A673 (cell line): ENCODE results near the gene SEMA5A. TPM values are rescaled to one million over a fixed set of nuclear protein-coding genes. Genes with fewer than 3 reads are reported as not detected.

ENCODE experiments used
- BruUV-seq: library from RNA; stranded (reverse); fragments of 400-500 nt; replicated peaks from 2 replicates; lab custom pipeline; 2021; lab: Mats Ljungman, UMichigan
- CTCF ChIA-PET: fragments of 300-600 bp; sonication (Branson Sonifier 250); formaldehyde crosslinking; loops from one replicate; lab custom pipeline; 2022; ENCODE audit warnings: antibody characterized with exemption; lab: Charles Lee
- POLR2A ChIA-PET: fragments of 300-600 bp; sonication (Branson Sonifier 250); formaldehyde crosslinking; loops from one replicate; lab custom pipeline; 2022; ENCODE audit warnings: antibody characterized with exemption; ENCODE audit not compliant: low non-redundant PET; lab: Charles Lee
- DNase-seq: peaks from one replicate; pipeline ENCODE4 v3.0.0-alpha.2; 2015; ENCODE audit warnings: low spot score
- H3K27ac ChIP-seq: fragments of 200-600 bp; sonication (generic); 2 replicates; pipeline ENCODE4 v1.5.1; 2016; ENCODE audit warnings: mixed run types, low read depth, mild to moderate bottlenecking, mixed read lengths, antibody characterized with exemption, low read length; ENCODE audit not compliant: poor library complexity, severe bottlenecking
- H3K27me3 ChIP-seq: fragments of 200-600 bp; sonication (generic); replicated peaks from 2 replicates; pipeline ENCODE4 v1.6.1; 2017; ENCODE audit warnings: mixed run types, low read depth, mild to moderate bottlenecking, mixed read lengths, antibody characterized with exemption, low read length; ENCODE audit not compliant: insufficient read depth, poor library complexity
- H3K36me3 ChIP-seq: fragments of 200-600 bp; sonication (generic); 2 replicates; pipeline ENCODE4 v1.6.1; 2016; ENCODE audit warnings: mixed run types, mild to moderate bottlenecking, mixed read lengths, antibody characterized with exemption, low read length; ENCODE audit not compliant: insufficient read depth, poor library complexity, severe bottlenecking
- H3K4me1 ChIP-seq: fragments of 200-600 bp; sonication (generic); 2 replicates; pipeline ENCODE4 v1.6.1; 2017; ENCODE audit warnings: mixed run types, mild to moderate bottlenecking, mixed read lengths, antibody characterized with exemption, low read length; ENCODE audit not compliant: insufficient read depth, poor library complexity, severe bottlenecking
- H3K4me3 ChIP-seq: fragments of 200-600 bp; sonication (generic); 2 replicates; pipeline ENCODE4 v1.5.1; 2016; ENCODE audit warnings: low read depth, mixed run types, mild to moderate bottlenecking, mixed read lengths, low read length; ENCODE audit not compliant: poor library complexity, severe bottlenecking
- H3K9me3 ChIP-seq: fragments of 200-600 bp; sonication (generic); 2 replicates; pipeline ENCODE4 v1.6.1; 2016; ENCODE audit warnings: mixed run types, low read depth, mild to moderate bottlenecking, mixed read lengths, antibody characterized with exemption, low read length; ENCODE audit not compliant: poor library complexity, severe bottlenecking
- EZH2 ChIP-seq: fragments of 200-600 bp; sonication (generic); IDR thresholded peaks from 2 replicates; pipeline ENCODE4 v1.6.1; 2017; ENCODE audit warnings: borderline replicate concordance, low read depth, mild to moderate bottlenecking, mixed read lengths, antibody characterized with exemption, low read length; ENCODE audit not compliant: poor library complexity, severe bottlenecking
- intact Hi-C: fragments of 100-400 bp; cut with micrococcal nuclease; formaldehyde crosslinking; loops from one replicate; pipeline ENCODE4 v1.10.0; 2022; ENCODE audit not compliant: unreplicated experiment
- total RNA-seq: library from RNA; stranded (reverse); gene quantifications from 2 replicates; pipeline ENCODE4 v1.2.3, GENCODE V29; 2021
- TF ChIP-seq, protein P1 (sequence below): fragments of 300-800, 200-600 bp; sonication (generic); conservative IDR thresholded peaks from 2 replicates; pipeline ENCODE4 v1.5.1; 2017; ENCODE audit warnings: low read depth, mild to moderate bottlenecking, antibody characterized with exemption, low read length, moderate library complexity, mixed read lengths

Gene SEMA5A
- total RNA-seq, 1 experiment from 2014 or later: 0.17 TPM

DNA sequence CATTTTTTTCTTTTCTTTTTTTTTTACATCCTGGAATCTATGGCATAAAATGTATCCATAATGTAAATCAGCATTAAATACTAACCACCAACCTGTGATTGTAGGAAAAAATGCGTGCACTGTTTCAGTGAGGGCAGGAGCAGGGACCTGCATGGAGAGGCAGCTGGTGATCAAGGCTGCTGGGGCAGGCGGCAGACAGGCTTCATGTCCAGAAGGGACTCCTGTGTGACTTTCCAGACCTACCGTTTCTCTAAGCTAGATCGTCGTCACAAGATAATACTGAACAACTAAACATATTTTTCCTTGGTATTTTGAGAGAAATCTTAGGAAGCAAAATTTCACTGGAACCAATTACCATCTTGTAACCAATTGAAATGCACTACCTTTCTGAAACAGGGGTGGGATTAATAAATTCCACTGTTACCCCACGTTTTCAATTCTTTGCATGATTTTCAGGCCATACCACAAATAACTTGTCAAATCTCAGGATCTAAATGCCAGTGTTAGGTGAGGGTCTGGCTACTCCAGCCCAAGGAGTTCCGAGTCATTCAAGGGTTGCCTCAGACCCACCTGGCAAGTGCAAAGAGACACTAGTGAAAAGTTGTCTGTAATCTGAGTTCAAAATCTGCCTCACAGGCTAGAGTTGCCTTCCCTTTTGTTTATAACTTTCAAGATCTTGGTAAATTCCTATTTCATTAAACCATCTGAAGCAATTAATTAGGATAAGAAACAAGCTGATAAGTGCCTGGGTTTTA lies 198.2 kb downstream of the SEMA5A start:
- TF ChIP-seq EZH2: no peak
- TF ChIP-seq, protein P1, sequence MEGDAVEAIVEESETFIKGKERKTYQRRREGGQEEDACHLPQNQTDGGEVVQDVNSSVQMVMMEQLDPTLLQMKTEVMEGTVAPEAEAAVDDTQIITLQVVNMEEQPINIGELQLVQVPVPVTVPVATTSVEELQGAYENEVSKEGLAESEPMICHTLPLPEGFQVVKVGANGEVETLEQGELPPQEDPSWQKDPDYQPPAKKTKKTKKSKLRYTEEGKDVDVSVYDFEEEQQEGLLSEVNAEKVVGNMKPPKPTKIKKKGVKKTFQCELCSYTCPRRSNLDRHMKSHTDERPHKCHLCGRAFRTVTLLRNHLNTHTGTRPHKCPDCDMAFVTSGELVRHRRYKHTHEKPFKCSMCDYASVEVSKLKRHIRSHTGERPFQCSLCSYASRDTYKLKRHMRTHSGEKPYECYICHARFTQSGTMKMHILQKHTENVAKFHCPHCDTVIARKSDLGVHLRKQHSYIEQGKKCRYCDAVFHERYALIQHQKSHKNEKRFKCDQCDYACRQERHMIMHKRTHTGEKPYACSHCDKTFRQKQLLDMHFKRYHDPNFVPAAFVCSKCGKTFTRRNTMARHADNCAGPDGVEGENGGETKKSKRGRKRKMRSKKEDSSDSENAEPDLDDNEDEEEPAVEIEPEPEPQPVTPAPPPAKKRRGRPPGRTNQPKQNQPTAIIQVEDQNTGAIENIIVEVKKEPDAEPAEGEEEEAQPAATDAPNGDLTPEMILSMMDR: no peak

DNA sequence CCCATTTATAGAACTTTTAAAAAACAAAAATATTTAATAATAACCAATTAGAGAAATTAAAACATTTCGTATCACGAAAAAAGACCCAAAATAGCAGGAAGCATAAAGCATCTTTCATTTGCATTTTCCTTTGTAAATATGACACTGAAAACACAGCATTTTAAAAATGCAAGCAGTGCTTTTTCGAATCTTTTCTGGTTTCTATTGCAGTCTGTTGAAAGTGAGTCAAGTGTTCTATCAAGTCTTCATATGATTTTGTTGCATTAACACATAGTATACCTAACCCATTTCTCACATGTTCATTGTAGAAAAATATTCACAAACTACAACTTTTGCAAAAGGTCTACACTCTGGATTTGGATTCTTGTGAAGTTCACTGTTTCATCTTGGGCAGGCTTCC lies 198.8 kb downstream of the SEMA5A start:
- intact Hi-C loops: no loop called here
- Histone ChIP-seq H3K4me1 (no peaks in the 10 kb centered on the region), H3K27ac (no peak overlapping the region), H3K36me3 (no peaks in the 10 kb centered on the region), H3K27me3 (no peaks in the 10 kb centered on the region), H3K4me3 (no peak overlapping the region), H3K9me3 (no peaks in the 10 kb centered on the region)
- no peak for DNase-seq
- CTCF ChIA-PET: no interaction called here
- BruUV-seq: no TSS peak
- POLR2A ChIA-PET: no interaction called here
- TF ChIP-seq EZH2: no peak
- TF ChIP-seq, protein P1: no peak

More for the DNA sequence above, 198.2 kb downstream of the SEMA5A start:
- Histone ChIP-seq H3K9me3 (no peaks in the 10 kb centered on the region), H3K27ac (no peak overlapping the region), H3K4me3 (no peak overlapping the region), H3K36me3 (no peaks in the 10 kb centered on the region), H3K27me3 (no peaks in the 10 kb centered on the region), H3K4me1 (no peaks in the 10 kb centered on the region)
- ChIA-PET CTCF (no interaction called here), POLR2A (no interaction called here)
- intact Hi-C loops: no loop called here
- no peak for DNase-seq
- no TSS peak for BruUV-seq

DNA sequence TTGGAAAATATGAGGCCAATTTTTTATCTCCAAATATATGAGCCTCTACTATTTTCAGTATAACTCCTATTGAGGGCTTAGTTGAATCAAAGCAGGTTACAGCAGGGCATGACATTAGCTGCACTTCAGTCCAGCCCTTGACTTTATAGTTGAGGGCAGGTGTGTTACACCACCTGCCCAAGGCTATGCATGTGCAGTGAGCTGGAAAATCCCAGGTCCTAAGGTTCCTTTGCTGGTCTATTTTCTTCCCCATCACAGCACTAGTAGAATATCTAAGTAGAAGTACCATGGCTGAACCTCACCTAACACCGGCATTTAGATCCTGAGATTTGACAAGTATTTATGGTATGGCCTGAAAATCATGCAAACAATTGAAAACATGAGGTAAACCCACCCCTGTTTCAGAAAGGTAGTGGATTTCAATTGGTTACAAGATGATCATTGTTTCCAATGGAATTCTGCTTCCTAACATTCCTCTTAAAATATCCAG lies 201.1 kb downstream of the SEMA5A start:
- no TSS peak for BruUV-seq
- Histone ChIP-seq H3K4me3 (no peak overlapping the region), H3K9me3 (no peaks in the 10 kb centered on the region), H3K27me3 (no peaks in the 10 kb centered on the region), H3K27ac (no peak overlapping the region), H3K36me3 (no peaks in the 10 kb centered on the region), H3K4me1 (no peaks in the 10 kb centered on the region)
- DNase-seq: no peak
- no peak for TF ChIP-seq EZH2
- TF ChIP-seq, protein P1: no peak
- intact Hi-C loops: no loop called here
- ChIA-PET CTCF (no interaction called here), POLR2A (no interaction called here)
